HEK293 (cell line): ENCODE data around the gene RHBG.

Source experiments
- SETDB1 ChIP-seq: IDR thresholded peaks from one replicate; pipeline ENCODE4 v1.6.1; 2017; ENCODE audit warnings: mild to moderate bottlenecking, low read length, moderate library complexity, mixed read lengths; ENCODE audit not compliant: insufficient read length
- ZNF248 ChIP-seq: fragments of 450-650 bp; formaldehyde crosslinking; IDR thresholded peaks from 2 replicates; pipeline ENCODE4 v1.5.1; 2017; ENCODE audit warnings: missing biosample characterization, missing genetic modification characterization
- ZNF521 ChIP-seq: fragments of 450-650 bp; formaldehyde crosslinking; IDR thresholded peaks from 2 replicates; pipeline ENCODE4 v1.5.1; 2017; ENCODE audit warnings: missing biosample characterization, mild to moderate bottlenecking, missing genetic modification characterization
- TF ChIP-seq, protein P1 (sequence below): fragments of 450-650 bp; formaldehyde crosslinking; IDR thresholded peaks from 2 replicates; pipeline ENCODE4 v1.5.1; 2016; ENCODE audit warnings: missing biosample characterization, missing genetic modification characterization

DNA sequence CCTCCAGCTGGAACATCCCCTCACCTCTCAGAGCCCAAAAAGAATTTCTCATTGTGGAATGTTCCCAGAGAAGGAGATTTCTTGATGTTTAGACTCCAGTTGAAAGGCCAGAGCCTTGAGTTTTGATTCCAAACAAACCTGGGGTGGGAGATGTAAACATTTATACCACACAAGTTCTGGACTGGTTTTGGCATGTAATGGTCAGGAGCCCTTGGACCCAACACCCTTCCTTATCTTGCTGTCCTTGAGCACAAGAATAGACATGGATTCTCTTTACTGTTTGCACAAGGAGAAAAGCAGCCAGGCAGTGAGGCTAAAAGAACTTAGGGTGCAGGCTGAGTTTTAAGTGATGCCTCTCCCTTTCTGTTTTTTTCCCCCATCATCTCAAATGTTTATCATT lies 4.5 kb downstream of the RHBG start:
- TF ChIP-seq ZNF248 (tag by site-specific recombination) = no peak
- TF ChIP-seq ZNF521 (tag by site-specific recombination) = no peak
- TF ChIP-seq SETDB1 = no peak
- TF ChIP-seq, protein P1, sequence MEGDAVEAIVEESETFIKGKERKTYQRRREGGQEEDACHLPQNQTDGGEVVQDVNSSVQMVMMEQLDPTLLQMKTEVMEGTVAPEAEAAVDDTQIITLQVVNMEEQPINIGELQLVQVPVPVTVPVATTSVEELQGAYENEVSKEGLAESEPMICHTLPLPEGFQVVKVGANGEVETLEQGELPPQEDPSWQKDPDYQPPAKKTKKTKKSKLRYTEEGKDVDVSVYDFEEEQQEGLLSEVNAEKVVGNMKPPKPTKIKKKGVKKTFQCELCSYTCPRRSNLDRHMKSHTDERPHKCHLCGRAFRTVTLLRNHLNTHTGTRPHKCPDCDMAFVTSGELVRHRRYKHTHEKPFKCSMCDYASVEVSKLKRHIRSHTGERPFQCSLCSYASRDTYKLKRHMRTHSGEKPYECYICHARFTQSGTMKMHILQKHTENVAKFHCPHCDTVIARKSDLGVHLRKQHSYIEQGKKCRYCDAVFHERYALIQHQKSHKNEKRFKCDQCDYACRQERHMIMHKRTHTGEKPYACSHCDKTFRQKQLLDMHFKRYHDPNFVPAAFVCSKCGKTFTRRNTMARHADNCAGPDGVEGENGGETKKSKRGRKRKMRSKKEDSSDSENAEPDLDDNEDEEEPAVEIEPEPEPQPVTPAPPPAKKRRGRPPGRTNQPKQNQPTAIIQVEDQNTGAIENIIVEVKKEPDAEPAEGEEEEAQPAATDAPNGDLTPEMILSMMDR (tag by site-specific recombination) = no peak
